HepG2 (cell line): ENCODE results near the gene WDR62. TPM values are rescaled to one million over a fixed set of nuclear protein-coding genes. Genes with fewer than 3 reads are reported as not detected.

Source experiments
- DRAP1 ChIP-seq: IDR thresholded peaks from 2 replicates; pipeline ENCODE4 v1.6.1; 2016; ENCODE audit warnings: missing genetic modification reagents, missing compliant biosample characterization
- JUNB ChIP-seq: sonication (generic); formaldehyde crosslinking; IDR thresholded peaks from 2 replicates; pipeline ENCODE4 v1.8.0; 2022; ENCODE audit warnings: missing genetic modification reagents, mild to moderate bottlenecking, borderline replicate concordance
- KDM5A ChIP-seq: fragments of 200-600 bp; sonication (generic); IDR thresholded peaks from 2 replicates; pipeline ENCODE4 v1.7.0; 2018; ENCODE audit warnings: antibody characterized with exemption, mild to moderate bottlenecking, low read length, borderline replicate concordance
- SIN3A ChIP-seq: IDR thresholded peaks from 2 replicates; pipeline ENCODE4 v1.6.1; 2011; ENCODE audit warnings: low read depth, mild to moderate bottlenecking, control low read depth, low read length, borderline replicate concordance
- SKI ChIP-seq: fragments of 450-650 bp; IDR thresholded peaks from one replicate; pipeline ENCODE4 v1.6.1; 2018; ENCODE audit warnings: mild to moderate bottlenecking; ENCODE audit not compliant: partially characterized antibody
- SP2 ChIP-seq: sonication (generic); formaldehyde crosslinking; IDR thresholded peaks from 2 replicates; pipeline ENCODE4 v1.5.1; 2020; ENCODE audit warnings: mild to moderate bottlenecking, missing genetic modification reagents
- STAT6 ChIP-seq: sonication (generic); formaldehyde crosslinking; IDR thresholded peaks from 2 replicates; pipeline ENCODE4 v1.4.0; 2020; ENCODE audit warnings: missing genetic modification reagents, mild to moderate bottlenecking, borderline replicate concordance
- TAF15 ChIP-seq: fragments of 200-400 bp; formaldehyde crosslinking; IDR thresholded peaks from one replicate; pipeline ENCODE4 v1.6.1; 2018; ENCODE audit warnings: mild to moderate bottlenecking, low read depth, low read length; ENCODE audit not compliant: poor library complexity, severe bottlenecking
- TEAD2 ChIP-seq: sonication (generic); formaldehyde crosslinking; IDR thresholded peaks from 2 replicates; pipeline ENCODE4 v1.9.0; 2021; ENCODE audit warnings: missing genetic modification reagents
- ZBTB20 ChIP-seq: sonication (generic); formaldehyde crosslinking; IDR thresholded peaks from 2 replicates; pipeline ENCODE4 v1.8.1; 2023; ENCODE audit warnings: missing genetic modification reagents, low read depth, mild to moderate bottlenecking, borderline replicate concordance
- ZBTB40 ChIP-seq, 2 experiments: fragments of 450-650 bp in 1 of 2; sonication (generic) in 1 of 2; formaldehyde crosslinking in 1 of 2; IDR thresholded peaks; 2 replicates each; pipeline versions ENCODE4 v1.6.1 to v1.8.0; 2016 to 2022; ENCODE audit warnings: antibody characterized with exemption in 1 of 2, mild to moderate bottlenecking in 1 of 2, missing genetic modification reagents in 1 of 2
- ZMAT3 ChIP-seq: sonication (generic); formaldehyde crosslinking; conservative IDR thresholded peaks from 2 replicates; pipeline ENCODE4 v1.7.0; 2021; ENCODE audit warnings: missing genetic modification reagents
- ZSCAN22 ChIP-seq: sonication (generic); formaldehyde crosslinking; IDR thresholded peaks from 2 replicates; pipeline ENCODE4 v1.4.0; 2020; ENCODE audit warnings: mild to moderate bottlenecking, missing genetic modification reagents
- polyA plus RNA-seq, 8 experiments: library from polyadenylated mRNA; depleted of rRNA in 3 of 8; stranded (reverse) in 7 of 8; unstranded in 1 of 8; fragments of >200 nt; fragmentation: Illumina TruSeq in 4 of 8; extraction: Trizol in 4 of 8; gene quantifications; 2 replicates each; pipeline versions ENCODE4 v1.2.1 to v1.2.3, GENCODE V29; 2011 to 2016; ENCODE audit warnings: low read depth in 4 of 8, missing spikeins in 1 of 8, mixed read lengths in 1 of 8; ENCODE audit not compliant: insufficient read depth in 1 of 8
- total RNA-seq, 5 experiments: library from RNA; depleted of rRNA; stranded (reverse); fragments of >200 nt; fragmentation: Illumina TruSeq; extraction: Trizol; gene quantifications; 2 replicates each; pipeline ENCODE4 v1.2.3, GENCODE V29; 2016; ENCODE audit warnings: low read depth in 1 of 5

Gene WDR62
- total and polyA plus RNA-seq, 2 of the 13 experiments (the other 11 are each of a cell fraction or from before 2014, with no cell fraction given): 5.8 to 12.5 TPM

GRCh38 chr19:36114721-36115452, 60.2 kb downstream of the WDR62 start, which contains the start of gene POLR2I (continued):
- TF ChIP-seq ZBTB40 (IDR thresholded peaks at IDR 0.05) (no peak), ZBTB40 (CRISPR knock-in tag; IDR thresholded peaks at IDR 0.05) (peak; percentile 86), JUNB (CRISPR knock-in tag) (no peak; the same call in 1 of the 2 replicates), ZSCAN22 (CRISPR knock-in tag) (no peak), SP2 (CRISPR knock-in tag) (peak; percentile 91), TEAD2 (CRISPR knock-in tag) (peak; percentile 81; the same call in 1 of the 2 replicates), KDM5A (peak; percentile 79), SKI (no peak), SIN3A (peak; percentile 89; the same call in 1 of the 2 replicates), ZBTB20 (CRISPR knock-in tag) (0 out of 2 replicates have a peak, but pooled peaks have one; percentile 39), STAT6 (CRISPR knock-in tag) (no peak), DRAP1 (peak; percentile 12; the same call in 1 of the 2 replicates), ZMAT3 (CRISPR knock-in tag) (peak; percentile 96), TAF15 (no peak)
